ENCODE data around the gene IMMT.

The IMMT gene

GRCh38 chr2:86199834-86200177, 4.5 kb upstream of the IMMT start:
- no peak for DNase-seq (ENCODE audit: low read depth)

GRCh38 chr2:86195808-86196387, 636 bp upstream of the IMMT start:
- no peak for DNase-seq (ENCODE audit: low read depth)

- DNase-seq (ENCODE audit: low read depth), result no peak
These were observed 559 bp downstream of the IMMT start for GRCh38 chr2:86194751-86195054.

- peak; percentile 28 for DNase-seq (ENCODE audit: low read depth)
These were observed 1.2 kb downstream of the IMMT start for GRCh38 chr2:86193901-86194567.

GRCh38 chr2:86189782-86190416, 5.4 kb downstream of the IMMT start:
- no peak for DNase-seq (ENCODE audit: low read depth)

- DNase-seq (ENCODE audit: low read depth), result no peak
These were observed 8.8 kb downstream of the IMMT start for GRCh38 chr2:86186431-86186830.

GRCh38 chr2:86185517-86186212, 9.6 kb downstream of the IMMT start:
- no peak for DNase-seq (ENCODE audit: low read depth)

GRCh38 chr2:86176597-86176996, 18.7 kb downstream of the IMMT start:
- DNase-seq (ENCODE audit: low read depth), result no peak

- no peak for DNase-seq (ENCODE audit: low read depth)
These were observed 19.4 kb downstream of the IMMT start for GRCh38 chr2:86175828-86176227.

GRCh38 chr2:86174445-86174844, 20.8 kb downstream of the IMMT start:
- no peak for DNase-seq (ENCODE audit: low read depth)

GRCh38 chr2:86172610-86173009, 22.7 kb downstream of the IMMT start:
- no peak for DNase-seq (ENCODE audit: low read depth)

- DNase-seq (ENCODE audit: low read depth), result no peak
These were observed 24.0 kb downstream of the IMMT start for GRCh38 chr2:86171295-86171694.

GRCh38 chr2:86170449-86170848, 24.8 kb downstream of the IMMT start:
- no peak for DNase-seq (ENCODE audit: low read depth)

GRCh38 chr2:86160156-86160952, 34.9 kb downstream of the IMMT start:
- DNase-seq (ENCODE audit: low read depth), result peak; percentile 70

GRCh38 chr2:86158286-86158685, 37.0 kb downstream of the IMMT start:
- no peak for DNase-seq (ENCODE audit: low read depth)

- DNase-seq (ENCODE audit: low read depth), result no peak
These were observed 38.2 kb downstream of the IMMT start for GRCh38 chr2:86157009-86157556.

GRCh38 chr2:86150502-86150901, 44.8 kb downstream of the IMMT start:
- DNase-seq (ENCODE audit: low read depth), result no peak

- peak; percentile 12 for DNase-seq (ENCODE audit: low read depth)
These were observed 47.5 kb downstream of the IMMT start for GRCh38 chr2:86147793-86148192.

GRCh38 chr2:86143926-86144685, 51.2 kb downstream of the IMMT start:
- no peak for DNase-seq (ENCODE audit: low read depth)

GRCh38 chr2:86143307-86143706, 52.0 kb downstream of the IMMT start:
- DNase-seq (ENCODE audit: low read depth), result peak; percentile 18
